Endothelial cell of umbilical vein (primary cell): ENCODE data around the gene MPZL2. TPM values are rescaled to one million over a fixed set of nuclear protein-coding genes. Genes with fewer than 3 reads are reported as not detected.

Experiments used
- BruUV-seq: library from RNA; stranded (reverse); fragments of 400-500 nt; replicated peaks from 2 replicates; lab custom pipeline; 2021; lab: Mats Ljungman, UMichigan
- CTCF ChIA-PET: fragments of 300-600, 350-600 bp; sonication (Branson Sonifier 250); formaldehyde crosslinking; loops from one replicate; lab custom pipeline; 2021; ENCODE audit warnings: antibody characterized with exemption, inconsistent platforms; lab: Charles Lee
- POLR2A ChIA-PET: fragments of 300-600, 350-600 bp; sonication (Branson Sonifier 250); formaldehyde crosslinking; loops from one replicate; lab custom pipeline; 2021; ENCODE audit warnings: antibody characterized with exemption, inconsistent platforms; lab: Charles Lee
- DNase-seq: peaks from one replicate; pipeline ENCODE4 v3.0.0-alpha.2; 2011; ENCODE audit warnings: low read depth, low spot score
- FAIRE-seq: peaks from 2 replicates; lab custom pipeline; 2011; peaks lifted over from hg19 to GRCh38; lab: Jason Lieb, UNC
- H2AFZ ChIP-seq: 2 replicates; pipeline ENCODE4 v1.6.0; 2012; ENCODE audit warnings: low read depth, low read length, control low read depth, inconsistent platforms
- H3K27ac ChIP-seq: 2 replicates; pipeline ENCODE4 v1.5.1; 2011; ENCODE audit warnings: low read depth, mild to moderate bottlenecking, control low read depth, low read length, moderate library complexity; ENCODE audit not compliant: insufficient read depth
- H3K27me3 ChIP-seq, 2 experiments: 2 replicates each; pipeline versions ENCODE4 v1.6.0 to v1.6.1; 2011; ENCODE audit warnings: low read length in 2 of 2, mixed read lengths in 1 of 2; ENCODE audit not compliant: control insufficient read depth in 2 of 2, insufficient read depth in 2 of 2
- H3K36me3 ChIP-seq, 2 experiments: 2 replicates in 1 of 2; 3 replicates in 1 of 2; pipeline ENCODE4 v1.5.1; 2011; ENCODE audit warnings: low read length in 2 of 2, mild to moderate bottlenecking in 1 of 2, moderate library complexity in 1 of 2; ENCODE audit not compliant: control insufficient read depth in 2 of 2, insufficient read depth in 2 of 2; ENCODE audit errors: extremely low read depth in 1 of 2
- H3K4me1 ChIP-seq: 3 replicates; pipeline ENCODE4 v1.5.1; 2011; ENCODE audit warnings: mild to moderate bottlenecking, low read length; ENCODE audit not compliant: control insufficient read depth, insufficient read depth; ENCODE audit errors: extremely low read depth
- H3K4me2 ChIP-seq: 2 replicates; pipeline ENCODE4 v1.6.1; 2011; ENCODE audit warnings: low read length, control low read depth, mixed read lengths; ENCODE audit not compliant: insufficient read depth
- H3K4me3 ChIP-seq, 3 experiments: fragments of 200-600 bp in 1 of 3; sonication (generic), shearing (Covaris generic) in 1 of 3; replicated peaks in 1 of 3; 2 replicates each; pipeline ENCODE4 v1.5.1; 2011 to 2016; ENCODE audit warnings: control low read depth in 3 of 3, low read length in 3 of 3, mild to moderate bottlenecking in 2 of 3, inconsistent platforms in 1 of 3, low read depth in 1 of 3, moderate library complexity in 1 of 3; ENCODE audit not compliant: insufficient read depth in 1 of 3
- H3K79me2 ChIP-seq: 2 replicates; pipeline ENCODE4 v1.6.0; 2012; ENCODE audit warnings: low read length, inconsistent platforms; ENCODE audit not compliant: control insufficient read depth, insufficient read depth
- H3K9ac ChIP-seq: replicated peaks from 2 replicates; pipeline ENCODE3; 2011; ENCODE audit warnings: low read length, control low read depth; ENCODE audit not compliant: insufficient read depth; ENCODE audit errors: extremely low read depth
- H3K9me1 ChIP-seq: replicated peaks from 3 replicates; pipeline ENCODE4 v1.6.0; 2011; ENCODE audit warnings: mild to moderate bottlenecking, low read length; ENCODE audit not compliant: control insufficient read depth, insufficient read depth; ENCODE audit errors: extremely low read depth
- H3K9me3 ChIP-seq: replicated peaks from 2 replicates; pipeline ENCODE4 v1.5.1; 2012; ENCODE audit warnings: low read length, inconsistent platforms; ENCODE audit not compliant: control insufficient read depth, insufficient read depth
- H4K20me1 ChIP-seq: replicated peaks from 2 replicates; pipeline ENCODE3; 2011; ENCODE audit warnings: mild to moderate bottlenecking, low read length; ENCODE audit not compliant: control insufficient read depth, insufficient read depth; ENCODE audit errors: extremely low read depth
- EZH2 ChIP-seq: IDR thresholded peaks from 2 replicates; pipeline ENCODE4 v1.6.1; 2012; ENCODE audit warnings: borderline replicate concordance, low read depth, mild to moderate bottlenecking, moderate library complexity, low read length, inconsistent platforms; ENCODE audit not compliant: severe bottlenecking
- FOS ChIP-seq: IDR thresholded peaks from 2 replicates; pipeline ENCODE4 v1.6.1; 2011; ENCODE audit warnings: mild to moderate bottlenecking, low read length, moderate library complexity, borderline replicate concordance; ENCODE audit not compliant: insufficient read depth
- JUN ChIP-seq: IDR thresholded peaks from 2 replicates; pipeline ENCODE4 v1.6.1; 2011; ENCODE audit warnings: borderline replicate concordance, low read depth; ENCODE audit not compliant: insufficient read length, insufficient read depth
- MYC ChIP-seq: IDR thresholded peaks from one replicate; pipeline ENCODE4 v1.6.1; 2011; ENCODE audit warnings: mild to moderate bottlenecking, low read depth, low read length
- POLR2A ChIP-seq: IDR thresholded peaks from 2 replicates; pipeline ENCODE4 v1.6.1; 2012; ENCODE audit warnings: low read depth, mild to moderate bottlenecking, control low read depth, low read length
- POLR2AphosphoS5 ChIP-seq: IDR thresholded peaks from 2 replicates; pipeline ENCODE4 v1.6.1; 2012; ENCODE audit warnings: low read depth, mild to moderate bottlenecking, control low read depth, low read length, moderate library complexity; ENCODE audit not compliant: insufficient read depth
- dilution Hi-C: fragments of 300-500 bp; cut with MboI; formaldehyde crosslinking; loops from one replicate; pipeline ENCODE4 v1.15.0; 2019; ENCODE audit warnings: low sequenced_read_pairs; ENCODE audit not compliant: extremely low pct_ligation_motif_present
- intact Hi-C: fragments of 100-400 bp; cut with micrococcal nuclease; formaldehyde crosslinking; loops from one replicate; pipeline ENCODE4 v1.10.0; 2022
- polyA plus RNA-seq, 4 experiments: library from polyadenylated mRNA; depleted of rRNA in 3 of 4; stranded (reverse) in 3 of 4; unstranded in 1 of 4; fragments of >200 nt; gene quantifications; 2 replicates each; pipeline versions ENCODE4 v1.2.1 to v1.2.3, GENCODE V29; 2011 to 2012; ENCODE audit warnings: missing spikeins in 1 of 4
- total RNA-seq: library from RNA; stranded (reverse); gene quantifications from 2 replicates; pipeline ENCODE4 v1.2.3, GENCODE V29; 2021
- TF ChIP-seq, protein P1 (sequence below), 2 donors: IDR thresholded peaks; 1 replicate in 1 of 2; 2 replicates in 1 of 2; pipeline ENCODE4 v1.5.1; 2011; ENCODE audit warnings: low read length in 2 of 2, mild to moderate bottlenecking in 2 of 2, moderate library complexity in 2 of 2, control low read depth in 1 of 2, inconsistent platforms in 1 of 2, low read depth in 1 of 2; ENCODE audit not compliant: insufficient read depth in 1 of 2; ENCODE audit errors: extremely low read depth in 1 of 2
- TF ChIP-seq, protein P2 (sequence below): IDR thresholded peaks from 2 replicates; pipeline ENCODE4 v1.6.1; 2011; ENCODE audit not compliant: insufficient read depth, insufficient read length

Gene MPZL2
- total and polyA plus RNA-seq, 2 donors (not counting 3 experiments of a cell fraction or from before 2014, with no cell fraction given): 21.0 to 49.5 TPM

DNA sequence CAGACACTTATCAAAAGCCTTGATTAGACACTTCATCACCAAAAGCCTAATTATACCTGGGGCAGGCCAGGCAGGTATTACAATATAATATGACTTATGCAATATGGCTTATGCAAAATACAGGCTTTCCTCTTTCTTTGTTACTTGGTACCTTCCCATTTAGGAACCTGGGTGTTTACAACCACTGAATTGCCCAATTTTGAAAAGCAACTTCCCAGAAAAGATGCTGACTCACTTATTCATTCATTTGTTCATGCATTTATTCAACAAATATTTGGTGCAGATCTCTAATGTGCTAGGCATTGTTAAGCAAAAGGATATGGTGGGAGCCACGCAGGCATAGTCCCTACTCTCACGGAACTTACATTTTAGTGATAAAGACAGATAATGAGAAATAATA, 25.7 kb downstream of the MPZL2 start:
- H4K20me1 ChIP-seq: no peaks in the 10 kb centered on the region
- BruUV-seq: no TSS peak
- H3K4me2 ChIP-seq: no peak overlapping the region
- no peaks in the 10 kb centered on the region for H3K79me2 ChIP-seq
- H3K9me1 ChIP-seq: no peaks in the 10 kb centered on the region
- H3K4me1 ChIP-seq: peaks cover 34% of the 10 kb centered on the region
- no peaks in the 10 kb centered on the region for H3K27me3 ChIP-seq
- dilution Hi-C loops (no loop called here), intact Hi-C loops (no loop called here)
- POLR2A ChIA-PET: no interaction called here
- TF ChIP-seq, protein P1, sequence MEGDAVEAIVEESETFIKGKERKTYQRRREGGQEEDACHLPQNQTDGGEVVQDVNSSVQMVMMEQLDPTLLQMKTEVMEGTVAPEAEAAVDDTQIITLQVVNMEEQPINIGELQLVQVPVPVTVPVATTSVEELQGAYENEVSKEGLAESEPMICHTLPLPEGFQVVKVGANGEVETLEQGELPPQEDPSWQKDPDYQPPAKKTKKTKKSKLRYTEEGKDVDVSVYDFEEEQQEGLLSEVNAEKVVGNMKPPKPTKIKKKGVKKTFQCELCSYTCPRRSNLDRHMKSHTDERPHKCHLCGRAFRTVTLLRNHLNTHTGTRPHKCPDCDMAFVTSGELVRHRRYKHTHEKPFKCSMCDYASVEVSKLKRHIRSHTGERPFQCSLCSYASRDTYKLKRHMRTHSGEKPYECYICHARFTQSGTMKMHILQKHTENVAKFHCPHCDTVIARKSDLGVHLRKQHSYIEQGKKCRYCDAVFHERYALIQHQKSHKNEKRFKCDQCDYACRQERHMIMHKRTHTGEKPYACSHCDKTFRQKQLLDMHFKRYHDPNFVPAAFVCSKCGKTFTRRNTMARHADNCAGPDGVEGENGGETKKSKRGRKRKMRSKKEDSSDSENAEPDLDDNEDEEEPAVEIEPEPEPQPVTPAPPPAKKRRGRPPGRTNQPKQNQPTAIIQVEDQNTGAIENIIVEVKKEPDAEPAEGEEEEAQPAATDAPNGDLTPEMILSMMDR (IDR thresholded peaks at IDR 0.05; ENCODE audit: extremely low read depth in 1 of 2, insufficient read depth in 1 of 2, low read depth in 1 of 2, low read length in 2 of 2): no peak
- TF ChIP-seq POLR2AphosphoS5 (no peak), EZH2 (no peak), FOS (no peak), POLR2A (no peak), MYC (no peak), JUN (no peak)
- TF ChIP-seq, protein P2, sequence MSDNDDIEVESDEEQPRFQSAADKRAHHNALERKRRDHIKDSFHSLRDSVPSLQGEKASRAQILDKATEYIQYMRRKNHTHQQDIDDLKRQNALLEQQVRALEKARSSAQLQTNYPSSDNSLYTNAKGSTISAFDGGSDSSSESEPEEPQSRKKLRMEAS: no peak
- H3K9me3 ChIP-seq: no peaks in the 10 kb centered on the region
- CTCF ChIA-PET: interaction anchor here (1.0 to 2.1 kb wide), 3 partner anchors 9 to 40 kb away, joined by 4 to 14 read pairs (median 5); no protein-coding TSS in a partner anchor
- no peak overlapping the region for H3K4me3 ChIP-seq
- H3K36me3 ChIP-seq: no peaks in the 10 kb centered on the region
- no peak overlapping the region for H3K9ac ChIP-seq
- DNase-seq (no peak), FAIRE-seq (no peak)
- no peak overlapping the region for H2AFZ ChIP-seq
- no peak overlapping the region for H3K27ac ChIP-seq
